ENCODE results near the gene SAP30. TPM values are rescaled to one million over a fixed set of nuclear protein-coding genes. Genes with fewer than 3 reads are reported as not detected.

SAP30 gene
- total RNA-seq, 1 experiment from 2014 or later: 20.0 TPM

GRCh38 chr4:173334891-173335752, 35.6 kb upstream of the SAP30 start (continued):
- TF ChIP-seq GRHL2 (CRISPR knock-in tag; IDR thresholded peaks at IDR 0.05; ENCODE audit: insufficient replicate concordance, severe bottlenecking) (no peak), HMGA2 (CRISPR knock-in tag; IDR thresholded peaks at IDR 0.05) (no peak), JUN (CRISPR knock-in tag; IDR thresholded peaks at IDR 0.05) (no peak; the same call in 1 of the 2 replicates), ARID4B (CRISPR knock-in tag; IDR thresholded peaks at IDR 0.05; ENCODE audit: borderline replicate concordance) (0 out of 2 replicates have a peak, but pooled peaks have one; percentile 19), NR3C1 (CRISPR knock-in tag; conservative IDR thresholded peaks at IDR 0.05; ENCODE audit: low read depth) (no peak), FOXP1 (CRISPR knock-in tag; IDR thresholded peaks at IDR 0.05; ENCODE audit: borderline replicate concordance) (no peak), E2F1 (CRISPR knock-in tag; IDR thresholded peaks at IDR 0.05) (no peak), ZNF317 (CRISPR knock-in tag; IDR thresholded peaks at IDR 0.05; ENCODE audit: borderline replicate concordance, low read depth) (no peak), CBFB (CRISPR knock-in tag; IDR thresholded peaks at IDR 0.05; ENCODE audit: low read depth) (no peak), ZBTB43 (CRISPR knock-in tag; IDR thresholded peaks at IDR 0.05) (peak; percentile 60; the same call in 1 of the 2 replicates), ZNF281 (CRISPR knock-in tag; IDR thresholded peaks at IDR 0.05) (0 out of 2 replicates have a peak, but pooled peaks have one; percentile 18), FOXK1 (CRISPR knock-in tag; IDR thresholded peaks at IDR 0.05) (peak; percentile 65), AFF4 (CRISPR knock-in tag; IDR thresholded peaks at IDR 0.05; ENCODE audit: borderline replicate concordance) (no peak), FOXP4 (CRISPR knock-in tag; IDR thresholded peaks at IDR 0.05) (peak; percentile 14; the same call in 1 of the 2 replicates), SMAD4 (CRISPR knock-in tag; IDR thresholded peaks at IDR 0.05) (no peak), IRF1 (CRISPR knock-in tag; IDR thresholded peaks at IDR 0.05) (no peak)
